ENCODE measurements around the gene CHAMP1.
A peak's percentile ranks its signal among the peaks of the same experiment; 100 is the strongest.

The CHAMP1 gene

GRCh38 chr13:114314074-114314912 lies at the start of gene CHAMP1:
Gene CHAMP1 (plus strand): TSS chr13:114314503. CDS start chr13:114323843, 9,340 bp downstream.
- peak; percentile 94 for DNase-seq (ENCODE audit: low spot score)

GRCh38 chr13:114264886-114265611 lies 49.3 kb upstream of the CHAMP1 start:
- DNase-seq (ENCODE audit: low spot score) = no peak

GRCh38 chr13:114266241-114266640 lies 48.1 kb upstream of the CHAMP1 start:
- DNase-seq (ENCODE audit: low spot score) = no peak

- DNase-seq (ENCODE audit: low spot score) = no peak
These were observed 45.7 kb upstream of the CHAMP1 start for GRCh38 chr13:114268344-114269280.

- DNase-seq (ENCODE audit: low spot score) = no peak
These were observed 45.0 kb upstream of the CHAMP1 start for GRCh38 chr13:114269281-114269770.

GRCh38 chr13:114272977-114273376 lies 41.3 kb upstream of the CHAMP1 start:
- DNase-seq (ENCODE audit: low spot score) = no peak

- DNase-seq (ENCODE audit: low spot score) = no peak
These were observed 39.0 kb upstream of the CHAMP1 start for GRCh38 chr13:114275304-114275703.

GRCh38 chr13:114279146-114279545 lies 35.2 kb upstream of the CHAMP1 start:
- no peak for DNase-seq (ENCODE audit: low spot score)

- DNase-seq (ENCODE audit: low spot score) = no peak
These were observed 34.4 kb upstream of the CHAMP1 start for GRCh38 chr13:114279758-114280355.

- DNase-seq (ENCODE audit: low spot score) = peak; percentile 84
These were observed 32.8 kb upstream of the CHAMP1 start, which contains the start of gene UPF3A for GRCh38 chr13:114281351-114282040. Gene UPF3A (plus strand): TSS chr13:114281601. CDS start chr13:114281640, 39 bp downstream.

GRCh38 chr13:114282041-114282670 lies 32.1 kb upstream of the CHAMP1 start:
- peak; percentile 62 for DNase-seq (ENCODE audit: low spot score)

- DNase-seq (ENCODE audit: low spot score) = no peak
These were observed 30.7 kb upstream of the CHAMP1 start for GRCh38 chr13:114283576-114283975.

- DNase-seq (ENCODE audit: low spot score) = no peak
These were observed 29.6 kb upstream of the CHAMP1 start for GRCh38 chr13:114284680-114285079.

- DNase-seq (ENCODE audit: low spot score) = no peak
These were observed 29.0 kb upstream of the CHAMP1 start for GRCh38 chr13:114285166-114285808.

- DNase-seq (ENCODE audit: low spot score) = no peak
These were observed 27.5 kb upstream of the CHAMP1 start for GRCh38 chr13:114286808-114287207.

- DNase-seq (ENCODE audit: low spot score) = no peak
These were observed 26.1 kb upstream of the CHAMP1 start for GRCh38 chr13:114288157-114288591.

GRCh38 chr13:114296448-114296847 lies 17.9 kb upstream of the CHAMP1 start:
- no peak for DNase-seq (ENCODE audit: low spot score)

GRCh38 chr13:114296902-114297301 lies 17.4 kb upstream of the CHAMP1 start:
- DNase-seq (ENCODE audit: low spot score) = no peak

GRCh38 chr13:114298866-114299265 lies 15.4 kb upstream of the CHAMP1 start:
- no peak for DNase-seq (ENCODE audit: low spot score)
